Activated naive CD4-positive, alpha-beta T cell treated with anti-CD3 and anti-CD28 coated beads, Interleukin-2, amount 50 U/mL, for 72 hours (primary cell): Measurements from ENCODE around the gene MPL. TPM values are rescaled to one million over a fixed set of nuclear protein-coding genes. Genes with fewer than 3 reads are reported as not detected.
"Not testable (repeated sequence)": the region's sequence is repeated elsewhere in the genome, so short reads cannot be mapped to it uniquely, and the experiment has no call there.

Source experiments
- ATAC-seq, 2 donors: fragments of 150-1000 bp; cut with Tn5 transposase; 2 replicates each; pipeline ENCODE4 v1.10.0; 2021; ENCODE audit warnings: mild to moderate bottlenecking in 2 of 2, moderate library complexity in 2 of 2
- DNase-seq, 2 donors: peaks; one replicate each; pipeline ENCODE4 v3.0.0; 2021 to 2022; ENCODE audit warnings: low spot score in 2 of 2
- H3K27ac Mint-ChIP-seq, 2 donors: one replicate each; pipeline ENCODE4 v1.8.0; 2022; ENCODE audit warnings: mild to moderate bottlenecking in 2 of 2, mixed read lengths in 2 of 2
- H3K36me3 Mint-ChIP-seq, 2 donors: one replicate each; pipeline ENCODE4 v1.8.0; 2022; ENCODE audit warnings: mixed read lengths in 2 of 2
- H3K9me3 Mint-ChIP-seq, 2 donors: one replicate each; pipeline ENCODE4 v1.8.0; 2022; ENCODE audit warnings: mixed read lengths in 2 of 2
- total RNA-seq, 2 donors: library from RNA; stranded (reverse); gene quantifications; one replicate each; pipeline ENCODE4 v1.2.3, GENCODE V29; 2022

Gene MPL
- total RNA-seq, 2 donors from 2014 or later: not detected

DNA sequence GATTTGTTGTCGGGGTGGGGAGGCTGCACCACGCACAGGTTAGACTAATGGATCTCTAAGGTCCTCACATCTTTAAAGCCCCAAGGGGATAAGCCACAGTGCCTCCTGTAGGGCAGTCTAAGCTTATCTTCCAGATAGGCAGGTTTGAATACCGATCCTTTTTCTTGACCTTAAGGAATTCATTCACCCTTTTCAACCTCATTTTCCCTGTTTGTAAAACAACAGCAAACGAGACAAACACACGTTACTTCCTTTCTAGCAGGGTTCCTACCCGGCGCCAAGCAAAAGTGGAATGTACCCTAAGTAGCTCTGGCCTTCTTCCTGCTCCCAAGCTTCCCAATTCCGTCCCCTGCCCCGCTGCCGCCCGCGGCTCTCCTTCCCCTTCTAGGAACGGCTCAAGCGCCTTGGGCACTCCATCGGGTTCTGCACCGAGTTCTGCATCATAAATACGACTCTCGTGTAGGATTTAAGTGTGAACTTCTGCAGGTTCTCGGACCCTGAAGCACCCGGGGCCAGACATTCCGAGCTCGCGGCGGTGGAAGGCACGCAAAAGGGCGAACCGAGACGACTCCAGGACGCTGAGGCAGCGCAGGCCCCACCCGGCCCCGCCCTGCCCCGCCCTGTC, 20.6 kb downstream of the MPL start:
- ATAC-seq (peak; percentile 22 to 25), DNase-seq (peak in 1 of 2 donors; percentile 26)
- H3K36me3 Mint-ChIP-seq: peaks cover 45 to 48% of the 10 kb centered on the region in 2 donors

DNA sequence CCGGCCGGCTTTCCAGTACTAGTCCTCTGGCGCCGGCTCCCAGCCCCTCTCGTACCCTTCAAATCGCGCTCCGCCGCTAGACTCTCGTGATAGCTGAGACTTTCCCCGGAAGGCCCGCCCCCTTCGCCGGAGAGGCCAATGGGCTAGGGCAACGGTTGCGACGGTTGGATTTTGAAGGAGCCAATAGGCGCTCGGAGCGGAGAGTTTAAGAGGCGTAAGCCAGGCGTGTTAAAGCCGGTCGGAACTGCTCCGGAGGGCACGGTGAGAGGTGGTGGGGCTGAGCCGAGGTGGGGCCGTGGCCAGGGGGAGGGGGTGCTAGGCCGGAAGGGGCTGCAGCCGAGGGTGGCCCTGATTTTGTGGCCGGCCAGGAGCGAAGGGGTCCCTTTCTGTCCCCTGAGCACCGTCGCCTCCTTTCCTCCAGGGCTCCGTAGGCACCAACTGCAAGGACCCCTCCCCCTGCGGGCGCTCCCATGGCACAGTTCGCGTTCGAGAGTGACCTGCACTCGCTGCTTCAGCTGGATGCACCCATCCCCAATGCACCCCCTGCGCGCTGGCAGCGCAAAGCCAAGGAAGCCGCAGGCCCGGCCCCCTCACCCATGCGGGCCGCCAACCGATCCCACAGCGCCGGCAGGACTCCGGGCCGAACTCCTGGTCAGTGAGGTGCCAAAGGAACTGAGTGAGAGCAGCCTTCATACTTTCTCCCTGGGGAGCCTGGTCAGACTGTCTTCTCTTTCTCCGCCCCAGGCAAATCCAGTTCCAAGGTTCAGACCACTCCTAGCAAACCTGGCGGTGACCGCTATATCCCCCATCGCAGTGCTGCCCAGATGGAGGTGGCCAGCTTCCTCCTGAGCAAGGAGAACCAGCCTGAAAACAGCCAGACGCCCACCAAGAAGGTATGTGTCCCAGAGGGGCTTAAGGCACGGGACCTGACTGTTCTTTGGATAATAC, 21.4 kb downstream of the MPL start, which contains the start of gene CDC20:
Gene CDC20 (plus strand): TSS at position 236 of the 948 bp plus-strand sequence. CDS start 235 bp downstream, at position 471.
- DNase-seq (peak; percentile 98 to 99), ATAC-seq (peak; percentile 97 to 98)
- Mint-ChIP-seq H3K36me3 (peaks cover 45 to 53% of the 10 kb centered on the region in 2 donors), H3K9me3 (no peaks in the 10 kb centered on the region), H3K27ac (peak within 1 kb of the TSS; percentile 94 to 98)

More for the DNA sequence above, 20.6 kb downstream of the MPL start:
- Mint-ChIP-seq H3K27ac (peak overlapping the region; percentile 94 to 98), H3K9me3 (no peaks in the 10 kb centered on the region)

DNA sequence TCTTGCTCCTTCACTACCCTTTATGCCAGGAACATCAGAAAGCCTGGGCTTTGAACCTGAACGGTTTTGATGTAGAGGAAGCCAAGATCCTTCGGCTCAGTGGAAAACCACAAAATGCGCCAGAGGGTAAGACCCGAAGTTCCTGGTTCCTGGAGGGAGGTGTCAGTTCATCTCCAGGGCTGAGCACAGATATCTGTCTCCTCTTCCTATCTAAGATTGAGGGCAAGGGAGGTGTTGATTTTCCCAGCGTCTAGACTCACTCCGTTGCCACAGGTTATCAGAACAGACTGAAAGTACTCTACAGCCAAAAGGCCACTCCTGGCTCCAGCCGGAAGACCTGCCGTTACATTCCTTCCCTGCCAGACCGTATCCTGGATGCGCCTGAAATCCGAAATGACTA, 22.1 kb downstream of the MPL start:
- DNase-seq (no peak), ATAC-seq (no peak)
- Mint-ChIP-seq H3K36me3 (peaks cover 47 to 59% of the 10 kb centered on the region in 2 donors), H3K9me3 (no peaks in the 10 kb centered on the region), H3K27ac (peak overlapping the region; percentile 92 to 94)

- peak overlapping the region in 1 of 2 donors; percentile 48 for H3K27ac Mint-ChIP-seq
- ATAC-seq: no peak
- H3K9me3 Mint-ChIP-seq: no peaks in the 10 kb centered on the region
- H3K36me3 Mint-ChIP-seq: peaks cover 55 to 59% of the 10 kb centered on the region in 2 donors
- DNase-seq: no peak
Observed at GRCh38 chr1:43360616-43361015, 23.0 kb downstream of the MPL start.

GRCh38 chr1:43363283-43363934, 25.8 kb downstream of the MPL start:
- DNase-seq (no peak), ATAC-seq (no peak)
- H3K9me3 Mint-ChIP-seq: no peaks in the 10 kb centered on the region
- H3K27ac Mint-ChIP-seq: peak overlapping the region in 1 of 2 donors; percentile 94
- peaks cover 55 to 56% of the 10 kb centered on the region in 2 donors for H3K36me3 Mint-ChIP-seq

DNA sequence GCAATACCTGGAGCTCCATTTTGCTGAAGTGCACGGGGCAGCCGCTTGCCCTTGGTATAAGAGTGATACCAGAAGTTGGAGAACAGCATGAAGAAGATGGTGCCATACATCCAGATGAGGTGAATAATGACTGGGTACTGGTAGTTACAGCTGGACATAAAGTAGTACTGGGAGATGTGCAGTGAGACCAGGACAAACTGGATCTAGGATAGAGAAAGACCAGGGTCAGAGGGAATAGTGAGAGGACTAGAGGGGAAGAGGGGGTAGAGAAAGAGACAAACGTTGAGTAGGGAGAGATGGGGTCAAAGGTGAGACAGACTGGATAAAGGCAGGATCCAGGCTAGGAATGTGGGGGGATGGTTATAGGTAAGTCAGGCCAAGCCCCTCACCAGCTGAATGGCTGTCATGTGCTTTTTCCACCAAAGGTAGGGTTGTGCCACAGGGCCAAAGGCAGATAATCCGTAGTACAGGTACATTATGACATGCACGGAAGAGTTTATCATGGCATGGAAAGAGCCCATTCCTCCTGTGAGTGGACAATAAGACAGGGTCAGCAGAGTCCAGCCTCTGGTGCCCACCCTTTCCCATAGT, 26.4 kb downstream of the MPL start:
- DNase-seq (no peak), ATAC-seq (no peak)
- H3K27ac Mint-ChIP-seq: peak overlapping the region in 1 of 2 donors; percentile 94
- no peaks in the 10 kb centered on the region for H3K9me3 Mint-ChIP-seq
- H3K36me3 Mint-ChIP-seq: peaks cover 57 to 60% of the 10 kb centered on the region in 2 donors

DNA sequence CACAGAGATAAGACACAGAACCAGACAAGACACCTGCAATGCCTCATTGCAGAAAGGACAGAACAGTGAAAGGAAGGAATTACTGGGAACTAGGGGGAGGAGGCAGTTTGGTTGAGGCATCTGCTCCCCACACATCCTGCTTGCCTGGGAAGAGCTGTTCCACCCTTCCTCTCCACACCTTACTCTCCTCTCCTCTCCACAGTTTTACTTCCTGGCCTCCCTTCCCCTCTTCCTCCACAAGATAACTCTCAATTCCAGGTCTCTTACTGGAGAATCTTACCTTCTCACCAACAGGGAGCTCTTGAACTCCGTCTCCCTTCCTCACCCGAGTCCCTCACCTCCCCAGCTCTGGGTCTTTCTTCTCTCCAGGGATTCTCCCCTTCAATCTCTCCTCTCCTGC, 28.1 kb downstream of the MPL start:
- ATAC-seq (no peak), DNase-seq (no peak)
- peaks cover 42 to 47% of the 10 kb centered on the region in 2 donors for H3K36me3 Mint-ChIP-seq
- peak overlapping the region; percentile 93 to 94 for H3K27ac Mint-ChIP-seq
- H3K9me3 Mint-ChIP-seq: no peaks in the 10 kb centered on the region

DNA sequence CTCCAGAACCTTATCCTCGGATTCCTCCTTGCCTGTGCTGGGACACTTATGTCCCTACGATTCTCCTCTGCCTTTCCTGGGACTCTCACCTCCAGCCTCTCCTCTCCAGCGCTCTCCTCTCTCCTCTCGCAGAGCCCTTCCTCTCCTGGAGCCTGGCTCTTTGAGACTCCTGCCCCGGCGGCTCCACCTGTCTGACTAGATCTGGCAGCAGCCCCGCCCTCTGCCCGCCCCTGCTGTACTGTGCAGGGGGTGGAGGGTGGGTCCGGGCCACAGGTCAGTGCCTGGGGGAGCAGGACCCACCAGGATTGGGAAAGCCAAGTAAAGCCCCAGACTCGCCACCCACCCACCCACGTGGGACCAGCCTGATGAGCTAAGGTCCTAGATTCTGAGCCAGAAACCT, 28.6 kb downstream of the MPL start:
- no peak for DNase-seq
- Mint-ChIP-seq H3K27ac (peak overlapping the region; percentile 93 to 94), H3K36me3 (peaks cover 37 to 43% of the 10 kb centered on the region in 2 donors), H3K9me3 (no peaks in the 10 kb centered on the region)
- ATAC-seq: no peak

GRCh38 chr1:43366601-43367025, 29.0 kb downstream of the MPL start:
- Mint-ChIP-seq H3K27ac (peak overlapping the region; percentile 92 to 94), H3K9me3 (no peaks in the 10 kb centered on the region), H3K36me3 (peaks cover 32 to 39% of the 10 kb centered on the region in 2 donors)
- DNase-seq: no peak
- ATAC-seq: no peak

GRCh38 chr1:43367026-43367903, 29.6 kb downstream of the MPL start:
- no peaks in the 10 kb centered on the region for H3K9me3 Mint-ChIP-seq
- H3K27ac Mint-ChIP-seq: peak overlapping the region; percentile 92 to 94
- peaks cover 26 to 32% of the 10 kb centered on the region in 2 donors for H3K36me3 Mint-ChIP-seq
- peak; percentile 59 to 76 for ATAC-seq
- peak in 1 of 2 donors; percentile 38 for DNase-seq

GRCh38 chr1:43367904-43368645, 30.5 kb downstream of the MPL start, which contains the start of gene ELOVL1:
ELOVL1 (minus strand) TSS chr1:43368011; CDS start chr1:43365609, 2,402 bp downstream.
- Mint-ChIP-seq H3K9me3 (no peaks in the 10 kb centered on the region), H3K36me3 (peaks cover 26% of the 10 kb centered on the region in 2 donors), H3K27ac (peak within 1 kb of the TSS; percentile 92 to 94)
- ATAC-seq (peak; percentile 89), DNase-seq (peak; percentile 90 to 92)

GRCh38 chr1:43368646-43369020, 31.0 kb downstream of the MPL start:
- DNase-seq (no peak), ATAC-seq (no peak)
- Mint-ChIP-seq H3K36me3 (peaks cover 23 to 26% of the 10 kb centered on the region in 2 donors), H3K9me3 (no peaks in the 10 kb centered on the region), H3K27ac (peak overlapping the region; percentile 84 to 94)

- not testable (repeated sequence) for DNase-seq, ATAC-seq, H3K9me3 Mint-ChIP-seq, H3K27ac Mint-ChIP-seq
- peaks cover 14 to 20% of the 10 kb centered on the region in 2 donors for H3K36me3 Mint-ChIP-seq
Observed at GRCh38 chr1:43369779-43370178, 32.2 kb downstream of the MPL start.

DNA sequence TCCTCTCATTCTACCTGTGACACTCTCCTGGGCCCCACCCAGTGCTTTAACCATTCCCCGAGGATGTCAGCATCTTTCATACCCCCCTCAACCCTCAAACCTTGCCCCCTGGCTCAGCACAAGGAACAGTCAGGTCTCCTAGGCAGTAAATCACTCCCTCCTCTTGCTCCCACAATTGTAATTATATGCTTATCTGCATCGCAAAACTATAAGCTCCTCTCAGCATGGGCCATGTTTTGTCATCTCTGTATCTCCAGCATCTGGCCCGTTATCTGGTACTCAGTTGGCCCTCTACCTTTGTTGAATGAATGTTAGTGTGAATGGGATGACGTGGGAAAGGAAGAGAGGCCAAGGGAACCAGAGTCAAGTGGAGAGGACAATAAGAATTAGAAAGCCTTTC, 32.9 kb downstream of the MPL start:
- Mint-ChIP-seq H3K36me3 (peaks cover 12 to 14% of the 10 kb centered on the region in 2 donors), H3K9me3 (no peaks in the 10 kb centered on the region), H3K27ac (no peak overlapping the region)
- ATAC-seq (no peak), DNase-seq (no peak)

DNA sequence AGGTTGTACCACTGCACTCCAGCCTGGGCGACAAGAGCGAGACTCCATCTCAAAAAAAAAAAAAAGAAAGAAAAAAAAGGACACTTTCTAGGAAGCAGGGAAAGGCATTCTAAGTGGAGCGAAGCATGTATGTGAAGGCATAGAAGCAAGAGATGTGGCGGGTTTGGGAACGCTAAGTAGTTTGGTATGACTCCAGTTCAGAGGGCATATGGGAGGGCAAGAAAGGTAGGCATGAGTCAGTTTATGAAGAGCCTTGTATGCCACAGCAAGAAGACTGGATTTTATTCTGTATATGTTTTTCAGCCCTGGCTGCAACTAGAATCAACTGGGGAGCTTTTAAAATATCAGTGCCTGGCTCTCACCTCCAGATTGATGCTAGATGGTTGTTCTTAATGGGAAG, 34.6 kb downstream of the MPL start:
- H3K27ac Mint-ChIP-seq: no peak overlapping the region
- ATAC-seq: no peak
- H3K36me3 Mint-ChIP-seq: peaks cover 9 to 10% of the 10 kb centered on the region in 2 donors
- H3K9me3 Mint-ChIP-seq: no peaks in the 10 kb centered on the region
- no peak for DNase-seq
